Fibroblast of upper back skin (primary cell): ENCODE results near the gene PDCD6IP.
"Not testable (repeated sequence)": the region's sequence is repeated elsewhere in the genome, so short reads cannot be mapped to it uniquely, and the experiment has no call there.

Source experiments
- DNase-seq: peaks from one replicate; pipeline ENCODE4 v3.0.0-alpha.2; 2013

PDCD6IP gene, protein sequence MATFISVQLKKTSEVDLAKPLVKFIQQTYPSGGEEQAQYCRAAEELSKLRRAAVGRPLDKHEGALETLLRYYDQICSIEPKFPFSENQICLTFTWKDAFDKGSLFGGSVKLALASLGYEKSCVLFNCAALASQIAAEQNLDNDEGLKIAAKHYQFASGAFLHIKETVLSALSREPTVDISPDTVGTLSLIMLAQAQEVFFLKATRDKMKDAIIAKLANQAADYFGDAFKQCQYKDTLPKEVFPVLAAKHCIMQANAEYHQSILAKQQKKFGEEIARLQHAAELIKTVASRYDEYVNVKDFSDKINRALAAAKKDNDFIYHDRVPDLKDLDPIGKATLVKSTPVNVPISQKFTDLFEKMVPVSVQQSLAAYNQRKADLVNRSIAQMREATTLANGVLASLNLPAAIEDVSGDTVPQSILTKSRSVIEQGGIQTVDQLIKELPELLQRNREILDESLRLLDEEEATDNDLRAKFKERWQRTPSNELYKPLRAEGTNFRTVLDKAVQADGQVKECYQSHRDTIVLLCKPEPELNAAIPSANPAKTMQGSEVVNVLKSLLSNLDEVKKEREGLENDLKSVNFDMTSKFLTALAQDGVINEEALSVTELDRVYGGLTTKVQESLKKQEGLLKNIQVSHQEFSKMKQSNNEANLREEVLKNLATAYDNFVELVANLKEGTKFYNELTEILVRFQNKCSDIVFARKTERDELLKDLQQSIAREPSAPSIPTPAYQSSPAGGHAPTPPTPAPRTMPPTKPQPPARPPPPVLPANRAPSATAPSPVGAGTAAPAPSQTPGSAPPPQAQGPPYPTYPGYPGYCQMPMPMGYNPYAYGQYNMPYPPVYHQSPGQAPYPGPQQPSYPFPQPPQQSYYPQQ

DNA sequence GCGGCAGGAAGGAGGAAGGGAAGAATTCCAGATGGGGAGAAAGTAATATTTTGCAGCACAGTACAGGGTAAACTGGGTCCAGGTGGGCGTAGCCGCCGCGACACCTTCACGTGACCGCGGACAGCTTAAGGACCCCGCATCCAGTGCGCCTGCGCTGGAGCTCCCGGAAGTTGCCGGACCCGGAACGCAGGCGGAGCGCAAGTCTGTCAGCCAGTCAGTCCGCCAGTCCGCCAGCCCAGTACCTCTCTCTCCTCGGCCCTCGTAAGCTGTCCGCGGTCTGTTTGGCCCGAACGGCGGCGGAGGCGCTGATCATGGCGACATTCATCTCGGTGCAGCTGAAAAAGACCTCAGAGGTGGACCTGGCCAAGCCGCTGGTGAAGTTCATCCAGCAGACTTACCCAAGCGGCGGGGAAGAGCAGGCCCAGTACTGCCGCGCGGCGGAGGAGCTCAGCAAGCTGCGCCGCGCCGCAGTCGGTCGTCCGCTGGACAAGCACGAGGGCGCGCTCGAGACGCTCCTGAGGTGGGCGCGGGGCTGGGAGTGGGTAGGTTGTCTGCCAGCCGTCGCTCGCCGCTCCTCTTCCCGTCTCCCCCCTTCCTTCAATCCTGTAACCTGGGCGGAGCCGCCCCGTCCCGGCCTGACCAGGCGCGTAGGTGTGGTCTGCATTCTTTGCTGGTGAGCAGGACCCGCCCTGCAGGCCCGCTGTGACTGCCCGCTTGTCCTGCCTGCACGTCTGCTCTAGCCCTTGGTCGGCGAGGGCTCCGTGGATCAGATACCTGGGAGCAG is at the start of gene PDCD6IP:
TSS of gene PDCD6IP (plus strand) at position 213 of the 784 bp plus-strand sequence. CDS start at position 312, 99 bp downstream.
- DNase-seq: peak; percentile 89

DNA sequence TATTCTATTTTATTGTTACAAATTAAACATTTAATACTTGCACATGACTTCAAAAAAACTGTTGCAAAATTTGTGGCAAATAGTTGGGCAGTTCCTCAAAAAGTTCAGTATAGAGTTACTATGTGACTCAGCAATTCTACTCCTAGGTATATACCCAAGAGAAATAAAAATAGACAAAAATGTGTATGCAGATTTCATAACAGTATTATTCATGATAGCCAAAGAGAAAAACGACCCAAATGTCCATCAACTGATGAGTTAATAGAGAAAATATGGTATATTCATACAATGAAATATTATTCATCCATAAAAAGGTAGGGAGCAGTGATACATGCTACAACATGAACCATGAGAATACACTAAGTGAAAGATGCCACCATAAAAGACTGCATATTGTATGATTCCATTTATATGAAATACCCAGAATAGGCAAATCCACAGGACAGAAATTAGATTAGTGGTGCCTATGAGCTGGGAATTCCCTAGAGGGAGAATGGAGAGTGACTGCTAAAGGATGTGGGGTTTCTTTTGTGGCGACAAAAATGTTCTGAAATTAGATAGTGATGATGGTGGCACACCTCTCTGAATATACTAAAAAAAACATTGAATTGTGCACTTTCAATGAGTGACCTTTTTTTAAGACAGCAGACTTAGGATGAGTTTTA is 48.8 kb upstream of the PDCD6IP start:
- DNase-seq: peak; percentile 75

DNA sequence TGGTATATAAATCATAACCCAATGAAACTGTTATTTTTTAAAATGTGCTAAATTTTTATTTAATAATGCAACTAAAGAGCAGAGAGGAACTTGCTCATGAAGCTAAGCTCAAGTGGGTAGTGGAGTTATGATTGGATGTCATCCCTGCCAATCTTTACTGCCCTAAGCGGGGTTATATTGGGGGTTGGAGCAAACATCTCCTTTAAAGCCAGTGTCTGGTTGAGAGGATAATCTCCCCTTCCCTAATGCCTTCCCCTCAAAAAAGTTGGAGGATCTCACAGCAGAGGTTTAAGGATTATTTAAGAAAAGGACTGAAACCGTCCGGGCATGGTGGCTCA is 48.2 kb upstream of the PDCD6IP start:
- DNase-seq: no peak

DNA sequence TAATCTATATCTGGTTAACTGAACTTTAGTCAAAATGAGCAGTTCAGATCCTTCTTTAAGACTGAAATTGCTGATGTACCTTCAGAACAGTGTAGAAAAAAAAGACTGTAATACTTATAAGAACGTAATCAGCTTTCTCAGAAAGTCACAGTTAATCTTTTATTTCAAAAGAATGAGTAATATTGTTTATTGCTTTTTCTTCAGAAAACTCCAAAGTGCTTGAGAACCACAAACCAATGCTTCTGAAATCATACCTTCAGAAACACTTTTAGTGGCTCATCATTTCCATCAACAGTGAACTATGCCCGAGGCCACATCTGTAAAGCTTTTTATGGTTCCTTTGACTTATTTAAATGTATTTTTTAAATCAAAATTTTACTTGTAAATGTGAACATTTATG is 47.1 kb upstream of the PDCD6IP start:
- DNase-seq: no peak

DNA sequence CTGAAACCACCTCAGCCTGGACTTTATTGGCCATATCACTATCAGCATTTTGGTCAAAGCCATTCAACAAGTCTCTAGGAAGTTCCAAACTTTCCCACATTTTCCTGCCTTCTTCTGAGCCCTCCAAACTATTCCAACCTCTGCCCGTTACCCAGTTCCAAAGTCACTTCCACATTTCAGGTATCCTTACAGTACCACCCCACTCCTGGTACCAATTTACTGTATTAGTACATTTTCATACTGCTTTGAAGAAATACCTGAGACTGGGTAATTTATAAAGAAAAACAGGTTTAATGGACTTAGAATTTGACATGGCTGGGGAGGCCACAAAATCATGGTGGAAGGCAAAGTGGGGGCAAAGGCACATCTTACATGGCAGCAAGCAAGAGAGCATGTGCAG is 44.0 kb upstream of the PDCD6IP start:
- not testable (repeated sequence) for DNase-seq

DNA sequence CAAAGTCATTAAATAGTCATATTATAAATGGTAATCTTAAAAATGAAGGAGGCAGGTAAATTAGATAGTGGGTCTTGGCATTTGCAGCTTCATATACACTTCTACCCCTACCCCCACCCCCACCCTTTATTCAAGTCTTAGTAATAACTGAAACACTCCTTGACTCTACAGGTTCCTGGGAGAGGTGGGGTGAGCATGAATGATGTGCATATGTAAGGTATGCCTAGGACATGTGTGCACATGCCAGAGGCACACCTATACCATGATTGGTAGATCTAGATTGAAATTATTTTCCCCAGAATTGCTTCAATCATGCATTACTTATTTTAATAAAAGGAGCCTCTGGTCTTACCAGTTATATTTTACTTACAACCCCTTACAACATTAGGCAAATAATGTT is 40.1 kb upstream of the PDCD6IP start:
- DNase-seq: no peak

DNA sequence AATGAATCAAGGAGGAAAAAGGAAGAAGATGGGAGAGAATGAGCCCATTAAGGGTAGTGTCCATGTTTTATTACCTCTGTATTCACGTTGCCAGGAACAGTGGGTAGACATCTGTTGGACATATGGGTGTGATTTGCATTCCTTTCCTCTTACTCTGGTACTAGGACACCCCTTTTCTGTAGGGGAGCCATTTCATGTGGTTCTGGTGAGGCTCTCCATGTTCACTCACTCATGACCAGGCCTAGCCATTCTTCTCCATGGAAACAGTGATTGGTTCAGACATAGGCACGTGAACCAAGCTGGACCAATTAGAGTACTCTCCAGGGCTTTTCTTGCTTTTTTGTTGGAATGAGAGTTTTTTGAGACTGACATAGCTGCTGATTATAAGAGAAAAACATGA is 39.6 kb upstream of the PDCD6IP start:
- DNase-seq: peak; percentile 35

DNA sequence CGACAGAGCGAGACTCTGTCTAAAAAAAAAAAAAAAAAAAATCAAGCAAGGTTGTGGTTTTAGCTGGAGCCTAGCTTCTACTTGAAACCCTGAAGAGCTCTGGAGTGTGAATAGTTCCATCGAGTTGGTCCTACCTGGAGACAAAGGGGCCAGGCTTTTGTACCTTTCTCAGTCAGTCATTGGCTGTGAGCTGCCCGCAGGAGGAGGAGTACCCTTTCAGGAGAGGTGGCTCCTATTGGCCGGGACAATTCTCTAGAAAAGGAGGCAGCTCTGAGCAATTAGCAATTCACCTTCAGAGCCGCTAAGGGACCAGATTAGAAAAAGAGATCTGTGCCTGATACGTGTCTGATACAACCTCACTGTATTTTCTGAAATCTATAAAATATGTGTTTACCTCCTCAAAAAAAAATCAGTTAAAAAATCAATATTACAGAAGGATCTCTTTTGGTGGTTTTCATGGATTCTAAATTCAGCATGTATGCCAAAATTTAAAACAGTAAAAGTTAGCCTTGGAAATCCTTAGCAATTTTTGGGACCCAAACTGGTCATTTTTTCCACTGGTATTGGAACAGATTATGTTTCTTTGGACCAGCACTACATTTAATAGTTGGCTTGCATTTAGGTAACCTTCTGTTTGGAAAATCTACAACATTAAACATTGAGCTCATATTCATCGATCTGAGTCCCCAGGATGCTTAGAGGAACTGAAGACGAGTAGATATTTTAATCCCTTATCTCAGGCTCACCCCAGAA is 29.7 kb upstream of the PDCD6IP start:
- DNase-seq: no peak

DNA sequence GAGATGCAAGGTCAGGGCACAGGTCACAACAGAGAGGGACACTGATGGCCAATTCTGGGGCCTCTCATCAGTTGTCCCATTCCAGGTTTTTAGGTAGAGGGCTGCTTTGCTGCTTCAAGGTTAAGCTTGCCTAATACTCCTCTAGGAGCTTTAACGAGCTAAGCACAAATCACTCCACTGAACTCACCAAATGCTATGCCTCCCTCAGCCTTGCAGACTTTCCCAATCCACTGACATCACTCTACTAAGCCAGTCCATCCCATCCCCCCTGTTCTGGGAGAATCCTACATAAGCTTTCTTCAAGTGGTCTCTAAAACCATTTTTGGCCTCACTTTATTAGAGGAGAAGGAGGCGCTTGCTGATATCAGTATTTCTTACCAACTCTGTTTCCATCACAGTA is 24.8 kb upstream of the PDCD6IP start:
- DNase-seq: peak; percentile 11

DNA sequence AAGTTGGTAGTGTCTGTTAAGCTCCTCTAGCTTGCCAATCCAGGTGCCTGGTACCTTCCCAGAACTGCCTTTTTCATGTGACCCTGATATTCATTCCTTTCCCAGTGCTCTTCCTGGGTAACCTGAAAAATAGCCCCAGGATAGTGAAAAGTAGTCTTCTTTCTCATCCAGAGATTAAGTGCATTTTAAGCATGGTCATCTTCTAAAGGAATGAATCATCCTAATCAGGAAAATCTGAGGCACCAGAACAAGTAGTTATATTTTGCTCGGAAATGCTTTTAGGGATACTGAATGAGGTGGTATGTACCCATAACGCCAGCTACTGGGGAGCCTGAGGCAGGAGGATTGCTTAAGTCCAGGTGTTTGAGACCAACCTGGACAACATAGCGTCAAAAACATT is 23.1 kb upstream of the PDCD6IP start:
- DNase-seq: no peak

DNA sequence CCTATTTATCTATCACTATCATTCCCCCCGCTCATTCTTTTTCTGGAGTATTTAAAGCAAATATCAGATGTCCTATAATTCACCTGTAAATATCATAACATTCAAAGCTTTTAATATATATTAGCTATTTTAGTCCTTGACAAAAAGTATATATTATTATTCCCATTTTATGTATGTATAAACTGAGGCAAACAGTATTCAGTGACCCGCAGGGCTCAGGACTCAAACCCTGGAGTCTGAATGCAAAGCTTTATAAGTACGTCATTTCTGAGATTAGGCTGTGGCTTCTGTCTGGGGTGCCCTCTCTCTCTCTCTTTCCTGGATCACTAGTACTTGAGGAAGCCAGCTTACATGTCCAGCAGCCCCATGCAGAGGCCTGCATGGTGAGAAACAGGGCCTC is 20.4 kb upstream of the PDCD6IP start:
- no peak for DNase-seq

DNA sequence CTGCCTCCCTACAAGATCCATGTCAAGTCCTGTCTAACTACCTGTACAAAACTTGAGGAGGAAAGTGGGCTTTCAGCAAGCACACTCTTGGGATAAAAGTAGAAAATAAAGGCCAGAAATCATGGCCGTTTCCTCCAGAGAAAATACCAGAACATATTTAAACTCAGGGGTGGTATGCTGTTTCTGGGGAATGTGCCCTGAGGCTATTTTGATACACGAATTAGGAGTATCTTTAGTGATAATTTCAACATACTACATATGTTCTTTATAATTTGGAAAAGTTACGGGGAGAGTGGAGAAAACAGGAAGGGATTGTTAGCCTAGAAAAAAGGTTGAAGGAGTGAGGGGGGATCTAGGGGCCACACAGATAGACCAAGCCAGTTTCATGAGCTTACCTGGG is 18.7 kb upstream of the PDCD6IP start:
- DNase-seq: no peak

DNA sequence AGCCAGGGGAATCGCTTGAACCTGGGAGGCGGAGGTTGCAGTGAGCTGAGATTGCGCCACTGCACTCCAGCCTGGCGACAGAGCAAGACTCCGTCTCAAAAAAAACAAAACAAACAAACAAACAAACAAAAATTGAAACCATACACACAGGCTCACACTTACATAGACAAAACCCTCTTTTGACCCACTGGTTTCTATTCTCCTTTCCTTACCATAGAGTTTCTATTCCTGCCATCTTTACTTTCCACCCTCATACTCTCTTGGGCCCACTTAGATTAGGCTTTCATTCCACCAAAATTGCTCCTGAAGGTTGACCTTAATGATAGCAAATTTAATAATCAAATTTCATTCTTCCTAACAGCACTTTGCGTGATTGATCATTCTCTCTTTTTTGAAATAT is 17.0 kb upstream of the PDCD6IP start:
- DNase-seq: not testable (repeated sequence)

DNA sequence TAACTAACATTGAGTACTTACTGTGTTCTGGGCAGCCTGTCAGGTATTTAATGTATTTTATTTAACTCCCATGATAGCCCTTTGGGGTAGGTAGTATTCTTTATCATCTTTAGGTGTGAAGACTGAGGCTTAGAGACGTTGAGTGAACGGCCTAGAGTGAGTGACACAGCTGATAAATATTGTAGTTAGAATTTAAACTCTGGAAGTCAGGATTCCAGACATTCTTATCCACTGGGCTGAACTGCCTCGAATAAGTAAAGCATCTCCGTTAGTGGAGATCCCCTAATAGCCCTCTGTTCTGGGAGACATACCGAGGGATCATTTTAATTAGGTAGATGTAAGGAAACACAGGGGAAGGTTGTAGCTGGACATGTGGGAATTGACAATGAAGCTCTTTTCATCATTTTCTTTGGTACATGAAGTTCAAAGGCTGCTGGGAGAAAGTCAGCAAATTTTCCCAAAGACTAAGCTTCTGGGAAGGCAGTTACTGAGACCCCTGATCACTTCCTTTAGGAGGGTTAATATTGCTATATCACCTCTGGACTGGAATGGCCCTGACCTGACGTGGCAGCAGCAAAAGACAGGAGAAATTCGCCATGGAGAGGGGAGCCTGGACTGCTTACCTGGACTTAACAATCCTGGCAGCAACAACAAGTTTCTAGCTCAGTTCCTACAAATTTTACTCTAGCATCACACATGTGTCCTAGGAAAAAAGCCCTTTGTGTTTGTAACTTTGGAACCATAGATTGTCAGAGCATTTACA is 11.7 kb upstream of the PDCD6IP start:
- DNase-seq: peak; percentile 37

DNA sequence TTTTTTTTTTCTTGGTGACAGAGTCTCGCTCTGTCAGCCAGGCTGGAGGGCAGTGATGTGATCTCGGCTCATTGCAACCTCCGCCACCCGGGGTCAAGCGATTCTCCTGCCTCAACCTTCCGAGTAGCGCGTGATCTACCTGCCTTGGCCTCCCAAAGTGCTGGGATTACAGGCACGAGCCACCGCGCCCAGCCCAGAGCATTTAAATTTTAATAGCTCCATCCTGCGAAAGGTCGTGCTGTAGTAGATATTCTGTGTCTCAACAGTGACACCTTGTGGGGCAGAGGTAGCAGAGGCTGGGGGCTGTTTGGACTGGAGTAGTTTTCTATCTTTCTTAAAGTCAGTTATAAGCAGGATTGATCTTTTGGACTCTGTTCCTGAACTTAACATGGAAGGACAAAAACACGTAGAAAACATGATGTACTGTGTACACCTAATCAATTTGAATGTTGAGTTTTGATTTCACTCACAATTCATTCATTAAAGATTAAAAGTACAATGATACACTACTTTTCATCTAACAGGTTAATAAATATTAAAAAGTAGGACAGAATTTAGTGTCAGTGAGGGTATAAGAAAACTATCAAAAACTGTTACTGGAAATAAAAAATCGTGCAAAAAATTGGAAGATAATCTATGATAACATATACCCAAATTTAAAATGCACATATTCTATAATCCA is 11.0 kb upstream of the PDCD6IP start:
- peak; percentile 71 for DNase-seq

DNA sequence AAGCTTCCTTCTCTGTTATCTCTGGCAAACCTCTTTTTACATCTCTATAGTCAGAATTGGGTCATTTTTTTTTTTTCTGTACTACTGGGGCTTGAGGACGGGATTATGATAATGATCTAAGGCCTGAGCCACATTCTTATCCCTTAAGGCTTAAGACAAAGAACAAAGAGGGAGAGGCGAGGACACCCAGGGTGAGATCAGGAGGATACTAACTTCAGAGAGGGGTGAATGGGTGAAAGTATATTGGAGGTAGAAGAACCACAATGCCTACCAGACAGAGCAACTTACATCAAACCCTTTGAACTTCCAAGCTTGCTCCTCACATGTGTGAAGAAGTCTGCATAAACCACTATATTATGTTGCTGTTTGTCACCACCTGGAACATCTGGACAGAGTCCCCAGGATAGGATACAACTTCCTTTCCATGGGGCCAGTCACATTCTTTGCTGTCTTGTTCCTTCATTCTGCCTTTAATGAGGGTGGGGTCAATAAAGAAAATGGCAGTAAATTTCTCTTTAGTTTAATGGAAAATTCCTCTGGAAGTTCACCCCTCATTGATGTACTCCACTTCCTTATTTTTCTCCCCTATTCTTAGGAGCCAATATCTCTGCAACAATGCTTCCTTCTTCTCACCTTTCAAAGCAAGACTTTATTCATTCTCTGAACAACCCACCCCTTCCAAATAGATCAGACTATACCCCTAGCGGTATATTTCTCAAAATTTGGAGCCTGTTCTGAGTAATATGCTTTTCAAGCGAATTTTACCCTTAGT is 9.1 kb upstream of the PDCD6IP start:
- no peak for DNase-seq

DNA sequence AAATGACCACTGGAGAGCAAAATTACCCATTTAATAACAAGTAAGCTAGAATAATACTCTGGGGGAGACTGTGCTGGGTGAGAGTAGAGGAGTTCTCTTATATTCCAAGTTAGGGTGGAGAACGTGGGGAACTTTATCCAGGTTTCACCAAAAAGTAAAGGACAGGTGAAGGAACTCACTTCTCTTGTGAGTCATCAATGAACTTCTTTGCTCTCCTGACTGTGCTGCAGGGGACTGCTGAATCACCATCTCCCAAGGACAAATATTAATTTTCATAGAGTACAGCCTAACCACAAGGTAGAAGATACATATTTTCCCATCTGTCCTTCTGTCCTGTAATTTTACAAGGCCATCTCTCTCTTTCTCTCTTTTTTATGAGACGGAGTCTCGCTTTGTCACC is 8.3 kb upstream of the PDCD6IP start:
- DNase-seq: no peak

DNA sequence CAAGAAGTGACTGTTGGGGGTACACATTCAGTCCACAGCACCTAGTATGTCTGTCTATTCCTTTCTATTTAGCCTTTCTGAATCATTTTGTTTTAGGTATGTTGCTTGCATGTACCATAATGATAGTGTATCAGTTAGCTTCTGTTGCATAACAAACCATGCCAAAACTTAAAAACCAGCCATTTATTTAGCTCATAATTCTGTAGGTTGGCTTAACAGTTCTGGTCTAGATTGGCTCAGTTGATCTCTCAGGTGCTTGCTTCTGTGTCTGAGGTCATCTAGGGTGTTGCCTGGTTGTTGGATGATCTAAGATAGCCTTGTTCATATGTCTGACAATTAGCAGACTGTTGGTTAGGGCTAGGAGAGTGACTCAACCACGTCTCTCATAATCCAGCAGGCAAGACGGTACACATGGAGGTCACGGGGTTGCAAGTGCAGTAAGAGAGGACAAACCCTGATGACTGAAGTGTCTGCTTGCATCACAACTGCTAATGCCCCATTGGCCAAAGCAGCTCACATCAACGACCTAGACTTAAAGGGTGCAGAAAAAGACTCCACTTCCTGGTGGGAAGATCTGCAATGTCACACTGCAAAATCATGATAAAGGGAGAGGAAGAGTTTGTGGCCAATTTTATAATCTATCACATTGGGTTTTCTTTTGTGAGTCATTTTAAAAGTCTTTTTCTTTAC is 6.8 kb upstream of the PDCD6IP start:
- DNase-seq: no peak
